IMR-90 (cell line): Measurements from ENCODE around the gene HMOX1. TPM values are rescaled to one million over a fixed set of nuclear protein-coding genes. Genes with fewer than 3 reads are reported as not detected.
A peak's percentile ranks its signal among the peaks of the same experiment; 100 is the strongest.

Experiments used
- ATAC-seq: fragments of 200-7000 bp; cut with Tn5 transposase; 2 replicates; pipeline ENCODE4 v1.9.1; 2020; ENCODE audit warnings: low read depth, mild to moderate bottlenecking, moderate library complexity
- BruUV-seq: library from RNA; stranded (reverse); fragments of 400-500 nt; replicated peaks from 2 replicates; lab custom pipeline; 2021; lab: Mats Ljungman, UMichigan
- CTCF ChIA-PET: fragments of 300-600 bp; formaldehyde crosslinking; extraction: SDS; loops from one replicate; lab custom pipeline; 2021; ENCODE audit warnings: antibody characterized with exemption; lab: Yijun Ruan, JAX
- POLR2A ChIA-PET: fragments of 300-600 bp; sonication (Branson Sonifier 250); formaldehyde crosslinking; loops from one replicate; lab custom pipeline; 2022; ENCODE audit warnings: antibody characterized with exemption; ENCODE audit not compliant: unreplicated experiment; lab: Charles Lee
- DNase-seq: peaks from one replicate; pipeline ENCODE4 v3.0.0; 2013
- H2AFZ ChIP-seq: replicated peaks from 2 replicates; pipeline ENCODE3; 2013; ENCODE audit warnings: low read length, mild to moderate bottlenecking; ENCODE audit not compliant: poor library complexity
- H2AK5ac ChIP-seq: 2 replicates; pipeline ENCODE4 v1.6.1; 2013; ENCODE audit warnings: low read depth, low read length, inconsistent platforms
- H2AK9ac ChIP-seq: replicated peaks from 2 replicates; pipeline ENCODE3; 2013; ENCODE audit warnings: mild to moderate bottlenecking, low read depth, low read length, moderate library complexity; ENCODE audit not compliant: poor library complexity
- H2BK120ac ChIP-seq: 2 replicates; pipeline ENCODE4 v1.6.1; 2013; ENCODE audit warnings: low read depth, low read length, inconsistent platforms
- H2BK15ac ChIP-seq: 3 replicates; pipeline ENCODE4 v1.6.1; 2013; ENCODE audit warnings: low read depth, low read length, inconsistent platforms
- H2BK20ac ChIP-seq: 2 replicates; pipeline ENCODE4 v1.6.1; 2013; ENCODE audit warnings: low read depth, mild to moderate bottlenecking, inconsistent platforms, low read length, moderate library complexity
- H2BK5ac ChIP-seq: 2 replicates; pipeline ENCODE4 v1.6.1; 2013; ENCODE audit warnings: mild to moderate bottlenecking, low read depth, low read length, inconsistent platforms; ENCODE audit not compliant: poor library complexity, severe bottlenecking
- H3K14ac ChIP-seq: replicated peaks from 2 replicates; pipeline ENCODE4 v1.6.1; 2013; ENCODE audit warnings: low read depth, low read length, inconsistent platforms
- H3K18ac ChIP-seq: 2 replicates; pipeline ENCODE4 v1.6.1; 2013; ENCODE audit warnings: low read depth, low read length, control low read depth
- H3K23ac ChIP-seq: 2 replicates; pipeline ENCODE4 v1.6.1; 2013; ENCODE audit warnings: low read depth, low read length, inconsistent platforms
- H3K27ac ChIP-seq: 2 replicates; pipeline ENCODE4 v1.5.1; 2013; ENCODE audit warnings: mild to moderate bottlenecking, control low read depth, low read length; ENCODE audit not compliant: insufficient read depth
- H3K27me3 ChIP-seq: 2 replicates; pipeline ENCODE4 v1.6.1; 2013; ENCODE audit warnings: low read length; ENCODE audit not compliant: control insufficient read depth, insufficient read depth
- H3K36me3 ChIP-seq: 2 replicates; pipeline ENCODE4 v1.6.1; 2013; ENCODE audit warnings: low read length, mixed read lengths; ENCODE audit not compliant: control insufficient read depth, insufficient read depth
- H3K4ac ChIP-seq: 2 replicates; pipeline ENCODE4 v1.6.1; 2013; ENCODE audit warnings: low read depth, low read length, inconsistent platforms
- H3K4me1 ChIP-seq: 2 replicates; pipeline ENCODE4 v1.6.1; 2013; ENCODE audit warnings: low read length, mixed read lengths; ENCODE audit not compliant: control insufficient read depth, insufficient read depth
- H3K4me2 ChIP-seq: 2 replicates; pipeline ENCODE4 v1.6.1; 2013; ENCODE audit warnings: low read depth, mild to moderate bottlenecking, control low read depth, low read length, moderate library complexity
- H3K4me3 ChIP-seq: 2 replicates; pipeline ENCODE4 v1.5.1; 2013; ENCODE audit warnings: low read depth, mild to moderate bottlenecking, control low read depth, low read length, moderate library complexity; ENCODE audit not compliant: insufficient read depth
- H3K56ac ChIP-seq: 2 replicates; pipeline ENCODE4 v1.6.1; 2013; ENCODE audit warnings: low read length, inconsistent platforms; ENCODE audit not compliant: insufficient read depth; ENCODE audit errors: extremely low read depth
- H3K79me1 ChIP-seq, 2 experiments: 2 replicates each; pipeline ENCODE4 v1.6.1; 2013; ENCODE audit warnings: low read length in 2 of 2, inconsistent platforms in 1 of 2, low read depth in 1 of 2
- H3K9ac ChIP-seq: 2 replicates; pipeline ENCODE4 v1.6.1; 2013; ENCODE audit warnings: low read depth, low read length, control low read depth
- H3K9me1 ChIP-seq: 2 replicates; pipeline ENCODE4 v1.6.1; 2013; ENCODE audit warnings: low read length, inconsistent platforms; ENCODE audit not compliant: insufficient read depth
- H3K9me3 ChIP-seq: 2 replicates; pipeline ENCODE4 v1.6.1; 2013; ENCODE audit warnings: low read length; ENCODE audit not compliant: control insufficient read depth, insufficient read depth
- H4K20me1 ChIP-seq: 2 replicates; pipeline ENCODE4 v1.6.1; 2013; ENCODE audit warnings: low read length, inconsistent platforms; ENCODE audit not compliant: insufficient read depth
- H4K5ac ChIP-seq: 2 replicates; pipeline ENCODE4 v1.6.1; 2013; ENCODE audit warnings: mild to moderate bottlenecking, low read depth, low read length, control low read depth
- H4K8ac ChIP-seq, 2 experiments: 2 replicates each; pipeline ENCODE4 v1.6.1; 2013; ENCODE audit warnings: low read depth in 2 of 2, low read length in 2 of 2, control low read depth in 1 of 2, inconsistent platforms in 1 of 2
- H4K91ac ChIP-seq: 2 replicates; pipeline ENCODE4 v1.6.1; 2013; ENCODE audit warnings: low read depth, low read length, inconsistent platforms; ENCODE audit not compliant: insufficient read depth
- ELK1 ChIP-seq: fragments of 150-350 bp; IDR thresholded peaks from 2 replicates; pipeline ENCODE4 v1.6.1; 2016; ENCODE audit warnings: low read depth, mild to moderate bottlenecking, low read length, moderate library complexity, borderline replicate concordance
- FOS ChIP-seq: fragments of 150-350 bp; IDR thresholded peaks from 2 replicates; pipeline ENCODE4 v1.6.1; 2016; ENCODE audit warnings: low read depth, low read length
- WGBS, 2 experiments: methylation state at CpG; one replicate each; pipeline versions ENCODE4 v1.1.5 to v1.1.7; 2013; ENCODE audit warnings: missing lambda C conversion rate in 2 of 2; ENCODE audit not compliant: insufficient read length in 1 of 2; ENCODE audit errors: extremely low coverage in 2 of 2; 5-methylcytosine and 5-hydroxymethylcytosine counted together
- dilution Hi-C: fragments of 300-500 bp; cut with HindIII; formaldehyde crosslinking; loops from one replicate; pipeline ENCODE4 v1.14.3; 2018; ENCODE audit warnings: low sequenced_read_pairs; ENCODE audit not compliant: unreplicated experiment
- in situ Hi-C: fragments of 300-500 bp; cut with MboI; formaldehyde crosslinking; loops from 3 replicates; pipeline ENCODE4 v1.14.3; 2019; ENCODE audit warnings: low sequenced_read_pairs, inconsistent platforms, mixed read lengths
- intact Hi-C: fragments of 100-400 bp; cut with micrococcal nuclease; formaldehyde crosslinking; loops from 2 replicates; pipeline ENCODE4 v1.10.0; 2022
- polyA plus RNA-seq, 3 experiments: library from polyadenylated mRNA; depleted of rRNA; stranded (reverse); fragments of >200 nt; gene quantifications; 2 replicates each; pipeline ENCODE4 v1.2.3, GENCODE V29; 2012; ENCODE audit warnings: low replicate concordance in 1 of 3
- total RNA-seq: library from RNA; depleted of rRNA; stranded (reverse); fragments of >200 nt; gene quantifications from 2 replicates; pipeline ENCODE4 v1.2.3, GENCODE V29; 2012

The HMOX1 gene
- total and polyA plus RNA-seq, 2 of the 4 experiments (the other 2 are of a cell fraction), result 23.1 to 50.5 TPM

GRCh38 chr22:35424081-35424480 lies 43.2 kb downstream of the HMOX1 start:
- Histone ChIP-seq H3K4me2 (no peak overlapping the region), H2AK5ac (no peak overlapping the region), H2BK15ac (no peak overlapping the region), H3K4me3 (no peak overlapping the region), H3K27ac (no peak overlapping the region), H4K8ac (no peak overlapping the region), H4K5ac (no peak overlapping the region), H2AK9ac (peak overlapping the region; percentile 9), H2BK20ac (no peak overlapping the region), H2AFZ (no peak overlapping the region), H3K14ac (no peak overlapping the region), H4K20me1 (peaks cover 4% of the 10 kb centered on the region; the same call in 1 of the 2 replicates), H2BK120ac (no peak overlapping the region), H3K18ac (no peak overlapping the region), H3K79me1 (peaks cover 0 to 14% of the 10 kb centered on the region in 2 experiments; a peak in 2 of 4 replicates), H3K56ac (no peak overlapping the region), H3K9ac (no peak overlapping the region), H3K9me3 (no peaks in the 10 kb centered on the region), H3K4ac (no peak overlapping the region), H2BK5ac (no peak overlapping the region), H3K36me3 (peaks cover 17% of the 10 kb centered on the region), H4K91ac (no peak overlapping the region), H3K27me3 (no peaks in the 10 kb centered on the region), H3K9me1 (no peaks in the 10 kb centered on the region; the same call in 1 of the 2 replicates), H3K4me1 (peaks cover 16% of the 10 kb centered on the region), H3K23ac (no peak overlapping the region)
- ATAC-seq (no peak), DNase-seq (no peak)
- no TSS peak for BruUV-seq
- ChIA-PET CTCF (interaction anchor here (0.6 kb wide), 1 partner anchor 79 kb away, joined by 3 read pairs; no protein-coding TSS in a partner anchor), POLR2A (no interaction called here)
- TF ChIP-seq FOS (no peak), ELK1 (no peak)
- dilution Hi-C loops, result no loop called here
- intact Hi-C loops, result no loop called here
- in situ Hi-C loops, result no loop called here
- WGBS, 2 experiments, result 97% methylated on average over 13 of the region's 26 CpGs; no CpG with 5 or more reads in 1 of the 2 experiments
